RWPE1 (cell line): ENCODE measurements around the gene ADCK1.
"Not testable (repeated sequence)": the region's sequence is repeated elsewhere in the genome, so short reads cannot be mapped to it uniquely, and the experiment has no call there.

Source experiments
- CTCF ChIA-PET: fragments of 350-600 bp; sonication (Branson Sonifier 250); formaldehyde crosslinking; extraction: SDS; loops from one replicate; lab custom pipeline; 2021; lab: Yijun Ruan, JAX
- POLR2A ChIA-PET: fragments of 400-600 bp; formaldehyde crosslinking; extraction: SDS; loops from one replicate; lab custom pipeline; 2020; ENCODE audit warnings: antibody characterized with exemption; ENCODE audit not compliant: low non-redundant PET; lab: Yijun Ruan, JAX
- DNase-seq: peaks from one replicate; pipeline ENCODE4 v3.0.0; 2012; ENCODE audit warnings: low spot score
- H3K27ac ChIP-seq: fragments of 450-650 bp; 2 replicates; pipeline ENCODE4 v1.5.1; 2017
- CTCF ChIP-seq: fragments of 450-650 bp; conservative IDR thresholded peaks from 2 replicates; pipeline ENCODE4 v1.5.1; 2017; ENCODE audit warnings: low read depth, mild to moderate bottlenecking

Gene ADCK1

GRCh38 chr14:77908847-77909246 is 108.9 kb downstream of the ADCK1 start:
- H3K27ac ChIP-seq, result no peak overlapping the region
- CTCF ChIA-PET, result no interaction called here
- POLR2A ChIA-PET, result no interaction called here
- TF ChIP-seq CTCF, result no peak
- no peak for DNase-seq

- H3K27ac ChIP-seq, result no peak overlapping the region
- DNase-seq, result no peak
- ChIA-PET POLR2A (no interaction called here), CTCF (no interaction called here)
- TF ChIP-seq CTCF, result no peak
Measured at GRCh38 chr14:77909911-77910310, 110.0 kb downstream of the ADCK1 start.

- H3K27ac ChIP-seq, result no peak overlapping the region
- CTCF ChIA-PET, result no interaction called here
- no peak for TF ChIP-seq CTCF
- DNase-seq, result no peak
- POLR2A ChIA-PET, result no interaction called here
Measured at GRCh38 chr14:77910506-77910905, 110.6 kb downstream of the ADCK1 start.

- H3K27ac ChIP-seq, result no peak overlapping the region
- no peak for DNase-seq
- POLR2A ChIA-PET, result no interaction called here
- CTCF ChIA-PET, result no interaction called here
- TF ChIP-seq CTCF, result no peak
Measured at GRCh38 chr14:77911356-77911755, 111.4 kb downstream of the ADCK1 start.

- ChIA-PET POLR2A (no interaction called here), CTCF (no interaction called here)
- H3K27ac ChIP-seq, result no peak overlapping the region
- DNase-seq, result no peak
- TF ChIP-seq CTCF, result no peak
Measured at GRCh38 chr14:77912754-77913556, 113.0 kb downstream of the ADCK1 start.

GRCh38 chr14:77914073-77914721 is 114.3 kb downstream of the ADCK1 start:
- no peak overlapping the region for H3K27ac ChIP-seq
- DNase-seq, result no peak
- ChIA-PET POLR2A (no interaction called here), CTCF (no interaction called here)
- TF ChIP-seq CTCF, result no peak

- DNase-seq, POLR2A ChIA-PET, CTCF ChIA-PET, H3K27ac ChIP-seq: not testable (repeated sequence)
Measured at GRCh38 chr14:77915390-77915789, 115.5 kb downstream of the ADCK1 start.
